GM23338 (cell line): Measurements from ENCODE around the gene SPDL1. TPM values are rescaled to one million over a fixed set of nuclear protein-coding genes. Genes with fewer than 3 reads are reported as not detected.
A peak's percentile ranks its signal among the peaks of the same experiment; 100 is the strongest.

Experiments
- ATAC-seq: fragments of 200-7000 bp; cut with Tn5 transposase; 3 replicates; pipeline ENCODE4 v1.9.1; 2020
- DNase-seq: peaks from one replicate; pipeline ENCODE4 v3.0.0-alpha.2; 2015; ENCODE audit warnings: low spot score
- H2AFZ ChIP-seq: fragments of 200-600 bp; sonication (generic); 2 replicates; pipeline ENCODE4 v1.8.0; 2016; ENCODE audit warnings: antibody characterized with exemption, mild to moderate bottlenecking, moderate library complexity
- H3F3A ChIP-seq: fragments of 200-600 bp; sonication (generic); replicated peaks from 2 replicates; pipeline ENCODE4 v1.8.0; 2017; ENCODE audit warnings: antibody characterized with exemption, mixed run types, low read depth
- H3K27ac ChIP-seq: fragments of 200-600 bp; sonication (generic); 2 replicates; pipeline ENCODE4 v1.6.1; 2016; ENCODE audit warnings: low read depth
- H3K27me3 ChIP-seq: fragments of 200-600 bp; sonication (generic); 2 replicates; pipeline ENCODE4 v1.8.0; 2016; ENCODE audit warnings: mild to moderate bottlenecking, mixed run types, moderate library complexity; ENCODE audit not compliant: insufficient read depth
- H3K36me3 ChIP-seq: fragments of 200-600 bp; sonication (generic); 2 replicates; pipeline ENCODE4 v1.8.0; 2016; ENCODE audit warnings: mild to moderate bottlenecking; ENCODE audit not compliant: insufficient read depth
- H3K4me1 ChIP-seq: fragments of 200-600 bp; sonication (generic); 2 replicates; pipeline ENCODE4 v1.8.0; 2016; ENCODE audit warnings: mild to moderate bottlenecking, moderate library complexity; ENCODE audit not compliant: insufficient read depth
- H3K4me2 ChIP-seq: fragments of 200-600 bp; sonication (generic); 2 replicates; pipeline ENCODE4 v1.7.1; 2017; ENCODE audit warnings: mixed run types
- H3K4me3 ChIP-seq: fragments of 200-600 bp; sonication (generic); 2 replicates; pipeline ENCODE4 v1.6.1; 2016; ENCODE audit warnings: mixed run types
- H3K79me2 ChIP-seq: fragments of 200-600 bp; sonication (generic); replicated peaks from 2 replicates; pipeline ENCODE4 v1.8.0; 2017; ENCODE audit warnings: mild to moderate bottlenecking; ENCODE audit not compliant: insufficient read depth
- H3K9me2 ChIP-seq: fragments of 200-600 bp; sonication (generic); 2 replicates; pipeline ENCODE4 v1.8.0; 2017; ENCODE audit not compliant: insufficient read depth
- H4K20me1 ChIP-seq: fragments of 200-600 bp; sonication (generic); replicated peaks from 2 replicates; pipeline ENCODE4 v1.8.0; 2017; ENCODE audit warnings: mild to moderate bottlenecking; ENCODE audit not compliant: insufficient read depth
- H3K27ac Mint-ChIP-seq: 2 replicates; pipeline ENCODE4 v1.8.0; 2020; ENCODE audit warnings: inconsistent platforms, mild to moderate bottlenecking, moderate library complexity, mixed read lengths
- H3K27me3 Mint-ChIP-seq: 3 replicates; pipeline ENCODE4 v1.8.0; 2022; ENCODE audit warnings: low read depth, mild to moderate bottlenecking, moderate library complexity, mixed read lengths, inconsistent platforms; ENCODE audit not compliant: insufficient read depth, poor library complexity
- H3K36me3 Mint-ChIP-seq: 3 replicates; pipeline ENCODE4 v1.8.0; 2021; ENCODE audit warnings: low read depth, mild to moderate bottlenecking, inconsistent platforms, moderate library complexity, mixed read lengths
- H3K4me1 Mint-ChIP-seq: 3 replicates; pipeline ENCODE4 v1.8.0; 2020; ENCODE audit warnings: mild to moderate bottlenecking, inconsistent platforms, mixed read lengths
- H3K4me3 Mint-ChIP-seq: 3 replicates; pipeline ENCODE4 v1.8.0; 2021; ENCODE audit warnings: moderate library complexity, mild to moderate bottlenecking, inconsistent platforms, mixed read lengths
- H3K9me3 Mint-ChIP-seq: 3 replicates; pipeline ENCODE4 v1.8.0; 2020; ENCODE audit warnings: moderate library complexity, mild to moderate bottlenecking, inconsistent platforms, mixed read lengths
- CREB1 ChIP-seq: fragments of 250-450 bp; sonication (Bioruptor Pico); IDR thresholded peaks from 2 replicates; pipeline ENCODE4 v1.5.0; 2020; ENCODE audit warnings: low read depth, mild to moderate bottlenecking, moderate library complexity
- EZH2phosphoT487 ChIP-seq: fragments of 200-600 bp; sonication (generic); IDR thresholded peaks from one replicate; pipeline ENCODE4 v1.8.1; 2018; ENCODE audit warnings: antibody characterized with exemption; ENCODE audit not compliant: unreplicated experiment
- STAT1 ChIP-seq: IDR thresholded peaks from one replicate; pipeline ENCODE4 v1.6.1; 2016; ENCODE audit warnings: antibody characterized with exemption; ENCODE audit not compliant: unreplicated experiment
- ZNF114 ChIP-seq: fragments of 250-450 bp; sonication (Bioruptor Pico); IDR thresholded peaks from 2 replicates; pipeline ENCODE4 v1.5.0; 2020; ENCODE audit warnings: mild to moderate bottlenecking, moderate library complexity
- polyA plus RNA-seq: library from polyadenylated mRNA; unstranded; fragments of >200 nt; fragmentation: Nextera tagmentation; extraction: Ambion mirVana; gene quantifications from 2 replicates; pipeline ENCODE4 v1.2.1, GENCODE V29; 2016
- total RNA-seq: library from RNA; depleted of rRNA; stranded (reverse); fragments of >200 nt; shearing (Covaris generic); gene quantifications from 2 replicates; pipeline ENCODE4 v1.2.3, GENCODE V29; 2014
- TF ChIP-seq, protein P1 (sequence below), 2 experiments: fragments of 200-600 bp in 1 of 2; sonication (generic) in 1 of 2; conservative IDR thresholded peaks; 2 replicates each; pipeline versions ENCODE4 v1.5.1 to v1.6.1; 2016 to 2017; ENCODE audit warnings: antibody characterized with exemption in 2 of 2, low read depth in 2 of 2, mild to moderate bottlenecking in 2 of 2, moderate library complexity in 1 of 2
- TF ChIP-seq, protein P2 (sequence below): fragments of 250-450 bp; sonication (Bioruptor Pico); IDR thresholded peaks from 2 replicates; pipeline ENCODE4 v1.5.0; 2020; ENCODE audit warnings: mild to moderate bottlenecking, moderate library complexity

The SPDL1 gene
- total and polyA plus RNA-seq, 2 experiments from 2014 or later = 76.9 to 79.6 TPM

- TF ChIP-seq, protein P1, sequence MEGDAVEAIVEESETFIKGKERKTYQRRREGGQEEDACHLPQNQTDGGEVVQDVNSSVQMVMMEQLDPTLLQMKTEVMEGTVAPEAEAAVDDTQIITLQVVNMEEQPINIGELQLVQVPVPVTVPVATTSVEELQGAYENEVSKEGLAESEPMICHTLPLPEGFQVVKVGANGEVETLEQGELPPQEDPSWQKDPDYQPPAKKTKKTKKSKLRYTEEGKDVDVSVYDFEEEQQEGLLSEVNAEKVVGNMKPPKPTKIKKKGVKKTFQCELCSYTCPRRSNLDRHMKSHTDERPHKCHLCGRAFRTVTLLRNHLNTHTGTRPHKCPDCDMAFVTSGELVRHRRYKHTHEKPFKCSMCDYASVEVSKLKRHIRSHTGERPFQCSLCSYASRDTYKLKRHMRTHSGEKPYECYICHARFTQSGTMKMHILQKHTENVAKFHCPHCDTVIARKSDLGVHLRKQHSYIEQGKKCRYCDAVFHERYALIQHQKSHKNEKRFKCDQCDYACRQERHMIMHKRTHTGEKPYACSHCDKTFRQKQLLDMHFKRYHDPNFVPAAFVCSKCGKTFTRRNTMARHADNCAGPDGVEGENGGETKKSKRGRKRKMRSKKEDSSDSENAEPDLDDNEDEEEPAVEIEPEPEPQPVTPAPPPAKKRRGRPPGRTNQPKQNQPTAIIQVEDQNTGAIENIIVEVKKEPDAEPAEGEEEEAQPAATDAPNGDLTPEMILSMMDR (conservative IDR thresholded peaks at IDR 0.05; ENCODE audit: low read depth in 2 of 2) = no peak
- no peak for TF ChIP-seq CREB1
- TF ChIP-seq, protein P2, sequence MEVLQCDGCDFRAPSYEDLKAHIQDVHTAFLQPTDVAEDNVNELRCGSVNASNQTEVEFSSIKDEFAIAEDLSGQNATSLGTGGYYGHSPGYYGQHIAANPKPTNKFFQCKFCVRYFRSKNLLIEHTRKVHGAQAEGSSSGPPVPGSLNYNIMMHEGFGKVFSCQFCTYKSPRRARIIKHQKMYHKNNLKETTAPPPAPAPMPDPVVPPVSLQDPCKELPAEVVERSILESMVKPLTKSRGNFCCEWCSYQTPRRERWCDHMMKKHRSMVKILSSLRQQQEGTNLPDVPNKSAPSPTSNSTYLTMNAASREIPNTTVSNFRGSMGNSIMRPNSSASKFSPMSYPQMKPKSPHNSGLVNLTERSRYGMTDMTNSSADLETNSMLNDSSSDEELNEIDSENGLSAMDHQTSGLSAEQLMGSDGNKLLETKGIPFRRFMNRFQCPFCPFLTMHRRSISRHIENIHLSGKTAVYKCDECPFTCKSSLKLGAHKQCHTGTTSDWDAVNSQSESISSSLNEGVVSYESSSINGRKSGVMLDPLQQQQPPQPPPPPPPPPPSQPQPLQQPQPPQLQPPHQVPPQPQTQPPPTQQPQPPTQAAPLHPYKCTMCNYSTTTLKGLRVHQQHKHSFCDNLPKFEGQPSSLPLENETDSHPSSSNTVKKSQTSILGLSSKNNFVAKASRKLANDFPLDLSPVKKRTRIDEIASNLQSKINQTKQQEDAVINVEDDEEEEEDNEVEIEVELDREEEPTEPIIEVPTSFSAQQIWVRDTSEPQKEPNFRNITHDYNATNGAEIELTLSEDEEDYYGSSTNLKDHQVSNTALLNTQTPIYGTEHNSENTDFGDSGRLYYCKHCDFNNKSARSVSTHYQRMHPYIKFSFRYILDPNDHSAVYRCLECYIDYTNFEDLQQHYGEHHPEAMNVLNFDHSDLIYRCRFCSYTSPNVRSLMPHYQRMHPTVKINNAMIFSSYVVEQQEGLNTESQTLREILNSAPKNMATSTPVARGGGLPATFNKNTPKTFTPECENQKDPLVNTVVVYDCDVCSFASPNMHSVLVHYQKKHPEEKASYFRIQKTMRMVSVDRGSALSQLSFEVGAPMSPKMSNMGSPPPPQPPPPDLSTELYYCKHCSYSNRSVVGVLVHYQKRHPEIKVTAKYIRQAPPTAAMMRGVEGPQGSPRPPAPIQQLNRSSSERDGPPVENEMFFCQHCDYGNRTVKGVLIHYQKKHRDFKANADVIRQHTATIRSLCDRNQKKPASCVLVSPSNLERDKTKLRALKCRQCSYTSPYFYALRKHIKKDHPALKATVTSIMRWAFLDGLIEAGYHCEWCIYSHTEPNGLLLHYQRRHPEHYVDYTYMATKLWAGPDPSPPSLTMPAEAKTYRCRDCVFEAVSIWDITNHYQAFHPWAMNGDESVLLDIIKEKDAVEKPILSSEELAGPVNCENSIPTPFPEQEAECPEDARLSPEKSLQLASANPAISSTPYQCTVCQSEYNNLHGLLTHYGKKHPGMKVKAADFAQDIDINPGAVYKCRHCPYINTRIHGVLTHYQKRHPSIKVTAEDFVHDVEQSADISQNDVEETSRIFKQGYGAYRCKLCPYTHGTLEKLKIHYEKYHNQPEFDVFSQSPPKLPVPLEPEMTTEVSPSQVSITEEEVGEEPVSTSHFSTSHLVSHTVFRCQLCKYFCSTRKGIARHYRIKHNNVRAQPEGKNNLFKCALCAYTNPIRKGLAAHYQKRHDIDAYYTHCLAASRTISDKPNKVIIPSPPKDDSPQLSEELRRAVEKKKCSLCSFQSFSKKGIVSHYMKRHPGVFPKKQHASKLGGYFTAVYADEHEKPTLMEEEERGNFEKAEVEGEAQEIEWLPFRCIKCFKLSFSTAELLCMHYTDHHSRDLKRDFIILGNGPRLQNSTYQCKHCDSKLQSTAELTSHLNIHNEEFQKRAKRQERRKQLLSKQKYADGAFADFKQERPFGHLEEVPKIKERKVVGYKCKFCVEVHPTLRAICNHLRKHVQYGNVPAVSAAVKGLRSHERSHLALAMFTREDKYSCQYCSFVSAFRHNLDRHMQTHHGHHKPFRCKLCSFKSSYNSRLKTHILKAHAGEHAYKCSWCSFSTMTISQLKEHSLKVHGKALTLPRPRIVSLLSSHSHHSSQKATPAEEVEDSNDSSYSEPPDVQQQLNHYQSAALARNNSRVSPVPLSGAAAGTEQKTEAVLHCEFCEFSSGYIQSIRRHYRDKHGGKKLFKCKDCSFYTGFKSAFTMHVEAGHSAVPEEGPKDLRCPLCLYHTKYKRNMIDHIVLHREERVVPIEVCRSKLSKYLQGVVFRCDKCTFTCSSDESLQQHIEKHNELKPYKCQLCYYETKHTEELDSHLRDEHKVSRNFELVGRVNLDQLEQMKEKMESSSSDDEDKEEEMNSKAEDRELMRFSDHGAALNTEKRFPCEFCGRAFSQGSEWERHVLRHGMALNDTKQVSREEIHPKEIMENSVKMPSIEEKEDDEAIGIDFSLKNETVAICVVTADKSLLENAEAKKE (CRISPR knock-in tag) = no peak
- no peak for TF ChIP-seq STAT1
Observed at GRCh38 chr5:169576181-169576598, 7.4 kb upstream of the SPDL1 start (continued).

DNA sequence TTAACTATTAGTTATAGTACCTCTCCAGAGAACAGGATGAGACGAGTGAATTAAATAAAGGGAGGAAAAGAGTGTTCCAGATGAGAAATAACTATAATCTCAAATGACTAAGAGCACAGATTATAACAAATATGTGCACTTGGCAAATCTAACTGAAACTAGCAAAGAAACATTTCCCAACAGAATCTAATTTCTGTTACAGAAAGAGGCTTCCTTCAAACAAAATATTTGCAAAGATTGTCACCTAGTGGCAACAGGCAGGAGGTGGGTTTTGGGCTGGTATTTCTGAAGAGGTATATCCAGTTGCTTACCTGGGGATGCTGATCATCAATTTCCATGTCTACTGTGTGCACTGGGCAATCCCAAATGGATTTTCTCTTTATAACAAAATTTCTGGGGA, 5.6 kb upstream of the SPDL1 start:
- no peak overlapping the region for H3K4me3 Mint-ChIP-seq
- ATAC-seq = peak; percentile 50
- TF ChIP-seq, protein P1 (conservative IDR thresholded peaks at IDR 0.05; ENCODE audit: low read depth in 2 of 2) = peak; percentile 63 to 77
- TF ChIP-seq ZNF114 (CRISPR knock-in tag) = no peak
- no peak for TF ChIP-seq STAT1
- TF ChIP-seq EZH2phosphoT487 = no peak
- TF ChIP-seq CREB1 = no peak

More for the DNA sequence above, 5.6 kb upstream of the SPDL1 start:
- Mint-ChIP-seq H3K27ac (no peak overlapping the region), H3K27me3 (no peaks in the 10 kb centered on the region), H3K4me1 (peaks cover 4% of the 10 kb centered on the region; the same call in 1 of the 3 replicates), H3K36me3 (no peaks in the 10 kb centered on the region), H3K9me3 (no peaks in the 10 kb centered on the region)
- no peaks in the 10 kb centered on the region for H4K20me1 ChIP-seq
- no peak overlapping the region for H3K4me3 ChIP-seq
- no peaks in the 10 kb centered on the region for H3K9me2 ChIP-seq
- H2AFZ ChIP-seq = no peak overlapping the region
- H3K4me1 ChIP-seq = no peaks in the 10 kb centered on the region
- peak; percentile 50 for DNase-seq
- H3K27me3 ChIP-seq = no peaks in the 10 kb centered on the region
- no peak overlapping the region for H3K4me2 ChIP-seq
- H3F3A ChIP-seq = no peaks in the 10 kb centered on the region
- H3K79me2 ChIP-seq = no peaks in the 10 kb centered on the region
- no peaks in the 10 kb centered on the region for H3K36me3 ChIP-seq
- no peak overlapping the region for H3K27ac ChIP-seq
